ENCODE data around the gene MGAT4B.

The MGAT4B gene

DNA sequence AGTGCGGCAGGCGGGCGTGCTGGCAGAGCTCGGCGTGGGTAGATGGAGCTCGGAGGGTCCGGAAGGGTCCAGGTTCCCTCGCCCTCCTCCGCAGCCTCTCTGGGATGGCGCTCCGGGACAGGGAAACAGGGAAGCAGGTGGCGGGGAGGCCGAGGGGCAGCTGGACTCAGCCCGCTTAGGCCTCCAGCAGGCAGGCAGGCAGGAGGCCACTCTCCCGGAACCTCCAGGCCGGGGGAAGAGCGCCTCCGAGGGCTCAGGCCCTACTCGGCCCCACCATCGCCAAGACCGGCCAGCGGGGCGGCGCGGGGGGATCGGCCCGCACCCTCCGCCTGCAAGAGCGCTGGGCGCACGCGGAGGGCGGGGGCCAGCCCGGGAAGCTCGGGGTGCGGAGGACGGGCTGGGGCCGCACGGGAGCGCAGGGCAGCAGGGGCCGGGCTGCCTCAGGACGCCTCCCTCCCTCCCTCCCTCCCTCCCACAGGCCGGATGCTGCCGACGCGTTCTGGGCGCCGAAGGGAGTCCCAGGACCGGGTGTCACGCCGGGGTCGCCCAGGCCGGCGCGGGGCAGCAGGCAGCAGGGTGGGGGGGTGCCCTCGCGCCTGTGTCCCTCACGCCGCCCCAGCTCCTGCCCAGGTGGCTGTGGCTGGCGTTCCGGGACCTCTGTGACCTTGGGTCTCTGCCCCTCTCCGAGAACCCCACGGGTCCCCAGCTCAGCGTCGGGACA lies 977 bp downstream of the MGAT4B start:
- TF ChIP-seq RAD21 (IDR thresholded peaks at IDR 0.05; ENCODE audit: low read depth): no peak
- TF ChIP-seq CREB1 (IDR thresholded peaks at IDR 0.05; ENCODE audit: low read depth): no peak
- TF ChIP-seq EP300 (IDR thresholded peaks at IDR 0.05; ENCODE audit: borderline replicate concordance): no peak
- TF ChIP-seq FOXM1 (IDR thresholded peaks at IDR 0.05; ENCODE audit: borderline replicate concordance, low read depth): no peak
- no peak for TF ChIP-seq CEBPB (IDR thresholded peaks at IDR 0.05)
- TF ChIP-seq NFIC (IDR thresholded peaks at IDR 0.05): no peak
- TF ChIP-seq TEAD4 (IDR thresholded peaks at IDR 0.05): no peak
- no peak for TF ChIP-seq EGR1 (IDR thresholded peaks at IDR 0.05)

DNA sequence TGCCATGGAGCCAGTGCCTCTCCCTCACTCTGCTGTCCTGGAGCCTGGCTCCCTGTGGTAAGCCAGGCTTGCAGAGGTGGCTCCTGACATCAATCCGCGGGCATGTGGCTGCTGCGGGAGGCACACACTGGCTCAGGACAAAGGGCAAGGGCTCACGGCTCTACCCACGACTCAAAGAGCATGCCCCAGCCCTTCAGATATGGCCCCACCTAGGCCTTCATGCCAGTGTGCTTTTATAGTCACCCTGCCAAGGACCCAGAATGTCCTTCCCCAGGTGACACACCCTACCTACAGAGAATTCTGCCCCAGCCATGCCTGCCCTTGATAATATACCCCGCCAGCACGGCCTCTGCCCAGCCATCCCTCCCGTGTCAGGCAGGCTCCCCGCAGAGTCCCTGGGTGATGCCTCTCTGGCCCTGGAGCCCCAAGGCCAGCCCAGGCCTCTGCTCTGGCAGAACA lies 1.6 kb downstream of the MGAT4B start:
- TF ChIP-seq CREB1 (IDR thresholded peaks at IDR 0.05; ENCODE audit: low read depth) (no peak), FOXM1 (IDR thresholded peaks at IDR 0.05; ENCODE audit: borderline replicate concordance, low read depth) (no peak), EP300 (IDR thresholded peaks at IDR 0.05; ENCODE audit: borderline replicate concordance) (no peak), TCF12 (IDR thresholded peaks at IDR 0.05; ENCODE audit: low read depth) (no peak), YY1 (IDR thresholded peaks at IDR 0.05; ENCODE audit: low read depth) (no peak), ZBTB7A (IDR thresholded peaks at IDR 0.05; ENCODE audit: low read depth) (no peak), TEAD4 (IDR thresholded peaks at IDR 0.05) (no peak), NFIC (IDR thresholded peaks at IDR 0.05) (no peak)
- TF ChIP-seq, protein P1, sequence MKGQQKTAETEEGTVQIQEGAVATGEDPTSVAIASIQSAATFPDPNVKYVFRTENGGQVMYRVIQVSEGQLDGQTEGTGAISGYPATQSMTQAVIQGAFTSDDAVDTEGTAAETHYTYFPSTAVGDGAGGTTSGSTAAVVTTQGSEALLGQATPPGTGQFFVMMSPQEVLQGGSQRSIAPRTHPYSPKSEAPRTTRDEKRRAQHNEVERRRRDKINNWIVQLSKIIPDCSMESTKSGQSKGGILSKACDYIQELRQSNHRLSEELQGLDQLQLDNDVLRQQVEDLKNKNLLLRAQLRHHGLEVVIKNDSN (IDR thresholded peaks at IDR 0.05): no peak
- TF ChIP-seq, protein P2, sequence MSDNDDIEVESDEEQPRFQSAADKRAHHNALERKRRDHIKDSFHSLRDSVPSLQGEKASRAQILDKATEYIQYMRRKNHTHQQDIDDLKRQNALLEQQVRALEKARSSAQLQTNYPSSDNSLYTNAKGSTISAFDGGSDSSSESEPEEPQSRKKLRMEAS (IDR thresholded peaks at IDR 0.05): no peak

DNA sequence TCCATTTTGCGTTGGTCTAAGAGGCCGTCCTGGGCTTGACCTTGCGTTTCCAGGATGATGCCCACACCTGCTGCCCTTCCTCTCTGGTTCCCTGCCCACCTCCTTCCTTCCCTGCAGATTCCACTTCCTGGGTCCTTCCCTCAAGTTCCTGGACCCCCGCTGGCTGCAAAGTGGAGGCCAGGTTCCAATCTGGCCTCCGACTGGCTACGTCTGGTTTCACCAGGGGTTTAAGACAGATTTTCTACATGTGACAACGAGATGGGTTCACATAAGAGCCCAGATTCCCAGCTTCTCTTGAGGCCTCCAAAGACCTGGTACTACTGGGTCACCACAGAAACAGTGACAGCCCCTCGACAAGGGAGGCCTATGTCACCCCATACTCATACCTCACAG lies 2.1 kb downstream of the MGAT4B start:
- TF ChIP-seq NFIC (IDR thresholded peaks at IDR 0.05) (no peak), CEBPB (IDR thresholded peaks at IDR 0.05) (no peak), EGR1 (IDR thresholded peaks at IDR 0.05) (no peak), EP300 (IDR thresholded peaks at IDR 0.05; ENCODE audit: borderline replicate concordance) (no peak)
- TF ChIP-seq, protein P2 (IDR thresholded peaks at IDR 0.05): no peak
- TF ChIP-seq, protein P3, sequence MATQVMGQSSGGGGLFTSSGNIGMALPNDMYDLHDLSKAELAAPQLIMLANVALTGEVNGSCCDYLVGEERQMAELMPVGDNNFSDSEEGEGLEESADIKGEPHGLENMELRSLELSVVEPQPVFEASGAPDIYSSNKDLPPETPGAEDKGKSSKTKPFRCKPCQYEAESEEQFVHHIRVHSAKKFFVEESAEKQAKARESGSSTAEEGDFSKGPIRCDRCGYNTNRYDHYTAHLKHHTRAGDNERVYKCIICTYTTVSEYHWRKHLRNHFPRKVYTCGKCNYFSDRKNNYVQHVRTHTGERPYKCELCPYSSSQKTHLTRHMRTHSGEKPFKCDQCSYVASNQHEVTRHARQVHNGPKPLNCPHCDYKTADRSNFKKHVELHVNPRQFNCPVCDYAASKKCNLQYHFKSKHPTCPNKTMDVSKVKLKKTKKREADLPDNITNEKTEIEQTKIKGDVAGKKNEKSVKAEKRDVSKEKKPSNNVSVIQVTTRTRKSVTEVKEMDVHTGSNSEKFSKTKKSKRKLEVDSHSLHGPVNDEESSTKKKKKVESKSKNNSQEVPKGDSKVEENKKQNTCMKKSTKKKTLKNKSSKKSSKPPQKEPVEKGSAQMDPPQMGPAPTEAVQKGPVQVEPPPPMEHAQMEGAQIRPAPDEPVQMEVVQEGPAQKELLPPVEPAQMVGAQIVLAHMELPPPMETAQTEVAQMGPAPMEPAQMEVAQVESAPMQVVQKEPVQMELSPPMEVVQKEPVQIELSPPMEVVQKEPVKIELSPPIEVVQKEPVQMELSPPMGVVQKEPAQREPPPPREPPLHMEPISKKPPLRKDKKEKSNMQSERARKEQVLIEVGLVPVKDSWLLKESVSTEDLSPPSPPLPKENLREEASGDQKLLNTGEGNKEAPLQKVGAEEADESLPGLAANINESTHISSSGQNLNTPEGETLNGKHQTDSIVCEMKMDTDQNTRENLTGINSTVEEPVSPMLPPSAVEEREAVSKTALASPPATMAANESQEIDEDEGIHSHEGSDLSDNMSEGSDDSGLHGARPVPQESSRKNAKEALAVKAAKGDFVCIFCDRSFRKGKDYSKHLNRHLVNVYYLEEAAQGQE (IDR thresholded peaks at IDR 0.05; ENCODE audit: low read depth): no peak

DNA sequence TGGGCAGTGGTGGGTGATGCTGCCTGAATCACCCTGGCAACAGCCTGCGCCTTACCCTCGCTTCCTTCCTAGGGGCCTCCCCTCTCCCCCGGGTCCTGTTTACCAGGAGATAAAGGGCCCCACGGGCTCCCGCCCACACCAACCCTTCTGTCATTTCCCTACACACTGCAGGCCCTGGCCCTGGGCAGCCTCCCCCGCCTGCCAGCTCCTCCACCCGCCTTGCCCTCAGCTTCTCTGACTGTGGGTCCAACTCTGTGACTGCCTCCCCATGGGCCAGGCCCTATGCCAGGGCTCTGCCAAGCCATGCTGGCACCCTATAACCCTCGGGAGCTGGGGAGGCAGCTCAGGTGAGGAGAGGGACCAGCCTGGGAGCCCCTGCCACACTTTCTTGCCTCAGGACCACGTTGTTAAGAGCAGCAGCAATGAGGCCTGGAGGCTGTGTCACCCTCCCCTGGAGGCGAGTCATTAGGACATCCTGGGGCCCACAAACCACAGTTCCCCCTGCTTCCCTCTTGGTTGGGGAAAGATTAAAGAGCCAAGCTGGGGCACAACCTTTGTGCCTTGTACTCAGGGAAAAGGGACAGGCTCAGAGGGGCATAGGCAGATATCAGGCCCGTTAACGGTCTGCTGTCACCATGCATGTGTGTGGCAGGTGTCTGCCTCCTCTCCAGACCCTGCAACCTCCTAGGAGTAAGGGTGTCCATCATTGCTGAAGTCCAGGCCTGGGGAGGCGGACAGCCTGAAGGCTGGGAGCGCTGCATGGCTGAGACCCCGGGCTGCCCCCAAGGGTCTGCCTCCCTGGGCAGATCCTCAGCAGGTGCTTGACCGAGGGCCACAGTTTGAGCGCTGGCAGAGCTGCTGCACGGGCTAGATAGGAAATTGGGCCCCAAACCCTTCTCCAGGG lies 2.8 kb downstream of the MGAT4B start:
- TF ChIP-seq NFIC (IDR thresholded peaks at IDR 0.05): no peak
- TF ChIP-seq EGR1 (IDR thresholded peaks at IDR 0.05): no peak; the same call in 1 of the 2 replicates
- TF ChIP-seq, protein P3 (IDR thresholded peaks at IDR 0.05; ENCODE audit: low read depth): no peak
- TF ChIP-seq TAF1 (IDR thresholded peaks at IDR 0.05; ENCODE audit: low read depth): no peak
- no peak for TF ChIP-seq TCF12 (IDR thresholded peaks at IDR 0.05; ENCODE audit: low read depth)
- TF ChIP-seq ZBTB7A (IDR thresholded peaks at IDR 0.05; ENCODE audit: low read depth): no peak
- no peak for TF ChIP-seq EP300 (IDR thresholded peaks at IDR 0.05; ENCODE audit: borderline replicate concordance)
- no peak for TF ChIP-seq YY1 (IDR thresholded peaks at IDR 0.05; ENCODE audit: low read depth)
- TF ChIP-seq, protein P2 (IDR thresholded peaks at IDR 0.05): no peak
- TF ChIP-seq RAD21 (IDR thresholded peaks at IDR 0.05; ENCODE audit: low read depth): no peak
- no peak for TF ChIP-seq FOXM1 (IDR thresholded peaks at IDR 0.05; ENCODE audit: borderline replicate concordance, low read depth)
- no peak for TF ChIP-seq CREB1 (IDR thresholded peaks at IDR 0.05; ENCODE audit: low read depth)
- no peak for TF ChIP-seq CEBPB (IDR thresholded peaks at IDR 0.05)

DNA sequence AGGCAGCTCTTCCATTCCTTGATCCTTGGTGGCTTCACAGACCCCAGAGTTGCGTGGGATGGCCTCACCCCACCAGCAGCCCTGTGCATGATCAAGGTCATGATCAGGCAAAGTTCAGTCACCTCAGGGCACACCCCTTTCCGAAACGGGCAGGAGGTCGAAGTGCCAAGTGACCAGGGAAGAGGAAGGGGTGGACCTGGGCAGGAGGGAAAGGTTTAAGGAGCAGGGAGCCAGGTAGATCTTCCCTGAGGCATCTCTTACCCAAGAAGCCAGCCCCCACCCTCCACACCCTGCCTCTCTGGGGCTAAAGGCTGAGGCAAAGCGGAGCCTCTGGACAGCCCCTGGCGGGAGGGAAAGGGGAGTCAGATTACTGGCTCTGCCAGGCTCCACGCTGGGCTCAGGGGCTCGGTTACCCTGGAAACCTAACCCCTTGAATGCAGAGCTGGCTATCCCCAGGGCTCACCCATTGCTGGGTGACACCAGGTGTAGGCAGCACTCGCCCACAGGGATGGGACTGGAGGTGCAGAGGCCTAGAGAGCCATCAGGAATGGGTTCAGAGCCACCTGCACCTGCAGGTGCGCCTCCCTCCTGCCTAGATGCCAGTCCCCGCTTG lies 3.6 kb downstream of the MGAT4B start:
- TF ChIP-seq EGR1 (IDR thresholded peaks at IDR 0.05): no peak
- TF ChIP-seq ZBTB7A (IDR thresholded peaks at IDR 0.05; ENCODE audit: low read depth): 0 out of 2 replicates have a peak, but pooled peaks have one; percentile 43
